Jurkat, Clone E6-1 (cell line): ENCODE measurements around the gene CACFD1.
A peak's percentile ranks its signal among the peaks of the same experiment; 100 is the strongest.

Source experiments
- DNase-seq: peaks from one replicate; pipeline ENCODE4 v3.0.0-alpha.2; 2011; ENCODE audit warnings: low read depth, low spot score
- H3K4me3 ChIP-seq: 2 replicates; pipeline ENCODE4 v1.5.1; 2011; ENCODE audit warnings: mild to moderate bottlenecking, low read length, control low read depth, moderate library complexity

Gene CACFD1

GRCh38 chr9:133460405-133461175 is 812 bp downstream of the CACFD1 start:
- peak overlapping the region; percentile 65 for H3K4me3 ChIP-seq
- no peak for DNase-seq

GRCh38 chr9:133461975-133462374 is 2.2 kb downstream of the CACFD1 start:
- no peak for DNase-seq
- H3K4me3 ChIP-seq = no peak overlapping the region

DNA sequence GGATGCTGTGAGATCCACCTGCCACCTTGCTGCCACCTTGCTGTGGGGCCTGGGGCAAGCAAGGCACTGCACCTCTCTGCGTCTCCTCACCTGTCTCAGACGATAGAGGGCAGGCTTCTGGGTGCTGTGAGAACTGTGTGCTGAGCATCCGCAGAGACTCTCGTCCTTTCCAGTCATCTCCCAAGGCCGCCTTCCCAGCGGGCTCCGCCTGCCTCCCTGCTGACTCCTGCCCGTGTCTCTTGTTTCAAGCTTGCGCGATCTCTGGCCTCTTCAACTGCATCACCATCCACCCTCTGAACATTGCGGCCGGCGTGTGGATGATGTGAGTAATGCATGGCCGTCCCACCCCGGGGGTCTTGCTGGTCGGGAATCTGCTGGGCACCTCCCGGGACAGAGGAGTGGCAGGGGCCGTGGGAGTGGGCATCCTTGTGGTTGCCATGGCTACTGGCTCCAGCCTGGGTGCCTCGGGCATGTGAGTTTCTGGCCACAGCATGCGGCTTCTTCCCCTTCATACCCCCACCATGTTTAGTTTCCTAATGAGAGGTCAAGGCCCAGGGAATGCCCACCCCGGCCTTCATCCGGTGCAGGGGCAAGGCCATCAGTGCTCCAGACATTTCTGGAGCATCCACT is 3.6 kb downstream of the CACFD1 start:
- no peak for DNase-seq
- H3K4me3 ChIP-seq = no peak overlapping the region

DNA sequence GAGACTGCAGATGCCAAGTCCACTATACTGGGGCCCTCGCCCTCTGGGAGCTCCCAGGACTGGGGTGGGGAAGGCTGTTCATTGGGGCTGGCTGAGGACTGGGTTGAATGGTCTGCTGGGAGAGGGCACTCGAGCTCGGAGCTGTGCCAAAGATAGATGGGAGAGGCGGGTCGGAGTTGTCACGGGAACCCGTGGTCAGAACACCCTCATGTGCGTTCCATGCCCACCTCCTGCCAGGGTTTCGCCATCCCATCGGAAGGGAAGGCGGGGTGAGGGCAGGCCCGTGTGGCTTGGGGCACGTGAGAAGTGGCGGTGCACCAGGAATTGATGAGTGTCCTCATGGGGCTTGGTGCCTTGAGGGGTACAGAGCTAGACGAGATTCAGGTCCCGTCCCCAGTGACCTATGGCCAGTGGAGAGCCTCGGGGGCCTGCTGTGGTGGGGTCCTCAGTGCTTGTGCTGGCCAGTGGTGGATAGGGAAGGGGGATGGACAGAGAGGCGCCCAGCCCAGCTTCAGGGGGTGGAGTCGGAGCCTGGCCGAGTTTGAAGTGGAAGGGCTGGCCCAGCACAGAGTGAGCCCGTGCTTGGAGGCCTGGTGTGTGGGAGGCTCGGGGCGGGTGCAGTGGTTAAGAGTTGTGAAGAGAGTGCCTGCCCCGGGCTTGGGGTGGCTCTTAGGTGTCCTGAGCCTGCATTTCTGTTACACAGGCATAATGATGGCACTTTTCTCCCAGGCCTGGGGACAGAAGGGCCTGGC is 4.3 kb downstream of the CACFD1 start:
- H3K4me3 ChIP-seq = no peak overlapping the region
- no peak for DNase-seq

DNA sequence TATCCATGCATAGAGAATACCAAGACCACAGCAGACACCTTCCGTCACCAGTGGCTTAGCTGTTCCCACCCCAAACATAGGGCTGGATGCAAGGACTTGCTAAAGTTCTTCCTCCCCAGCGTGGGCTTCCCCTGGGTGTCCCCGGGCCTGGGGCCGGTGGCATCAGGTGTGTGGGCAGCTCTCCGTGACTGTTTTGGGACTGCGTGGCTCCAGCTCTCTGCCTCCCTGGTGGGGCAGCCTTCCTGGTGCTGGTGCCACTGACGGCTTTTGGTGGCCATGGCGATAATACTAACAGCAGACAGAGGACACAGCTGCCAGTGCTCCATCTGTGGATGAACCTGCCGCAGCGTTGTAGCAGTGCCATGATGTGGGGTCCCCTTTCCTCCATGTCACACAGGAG is 4.9 kb downstream of the CACFD1 start:
- no peak overlapping the region for H3K4me3 ChIP-seq
- no peak for DNase-seq

DNA sequence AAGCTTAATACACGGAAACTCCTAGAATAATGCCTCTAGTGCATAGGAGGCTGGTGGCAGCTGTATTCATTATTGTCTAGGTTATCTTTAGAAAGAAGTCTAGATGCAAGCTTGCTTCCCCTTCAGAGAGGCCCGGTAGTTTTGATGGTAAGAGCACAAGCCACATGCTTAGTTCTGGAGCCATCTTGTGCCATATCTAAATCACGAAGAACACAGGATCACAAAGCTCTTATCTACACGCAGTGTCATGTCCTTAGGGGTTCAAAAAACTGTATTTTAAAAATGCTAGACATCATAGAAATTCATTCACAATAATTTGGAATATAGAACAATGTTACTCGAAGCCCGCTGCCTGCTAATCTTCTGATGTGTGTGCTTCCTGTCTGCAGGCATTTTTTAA is 6.2 kb downstream of the CACFD1 start:
- DNase-seq = no peak
- H3K4me3 ChIP-seq = no peak overlapping the region

DNA sequence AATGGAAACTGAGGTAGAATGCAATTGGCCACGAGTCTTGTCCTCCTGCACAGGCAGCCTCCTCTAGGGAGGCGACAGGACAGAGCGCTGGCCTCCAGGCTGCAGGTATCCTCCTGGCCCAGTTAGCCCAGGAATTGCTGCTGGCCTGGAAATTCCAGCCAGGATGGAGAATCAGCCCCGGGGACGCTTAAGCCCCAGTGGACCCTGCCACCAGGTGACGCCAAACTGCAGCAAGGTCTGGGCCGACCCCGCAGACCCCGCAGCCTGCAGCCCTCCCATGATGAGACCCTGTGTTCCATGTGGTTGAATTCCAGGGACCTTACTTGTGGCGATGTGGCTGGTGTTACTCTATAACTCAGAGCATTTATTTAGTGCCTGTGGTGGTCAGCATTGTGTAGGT is 7.3 kb downstream of the CACFD1 start:
- DNase-seq = no peak
- no peak overlapping the region for H3K4me3 ChIP-seq

GRCh38 chr9:133468374-133468773 is 8.6 kb downstream of the CACFD1 start:
- H3K4me3 ChIP-seq = no peak overlapping the region
- no peak for DNase-seq

DNA sequence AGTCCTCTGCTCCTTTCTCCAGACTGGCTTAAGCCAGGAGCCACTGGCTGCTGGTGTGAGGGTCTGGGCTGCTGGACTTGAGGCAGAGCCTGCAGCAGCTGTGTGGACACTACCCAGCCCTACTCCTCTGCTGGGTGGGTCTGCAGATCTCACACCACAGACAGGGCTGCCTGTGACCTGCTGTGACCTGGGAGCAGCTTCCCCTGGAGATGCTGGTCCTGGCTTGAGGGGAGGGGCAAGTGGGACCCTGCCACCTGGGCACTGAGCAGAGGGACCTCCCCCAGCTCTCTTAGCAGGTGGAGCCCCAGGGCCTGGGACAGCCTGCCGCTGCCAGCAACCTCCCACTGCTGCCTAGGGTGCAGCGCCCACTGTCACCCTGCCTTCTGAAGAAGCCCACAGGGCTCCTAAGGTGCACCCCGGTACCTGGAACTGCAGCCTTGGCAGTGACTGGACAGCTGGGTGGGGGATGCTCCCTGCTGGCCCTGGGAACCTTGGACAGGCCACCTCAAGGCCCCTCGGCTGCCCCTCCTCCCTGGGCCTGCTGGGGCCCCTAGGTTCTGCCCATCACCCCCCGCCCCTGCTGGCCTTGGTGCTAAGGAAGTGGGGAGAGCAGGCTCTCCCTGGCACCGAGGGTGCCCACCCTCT is 9.1 kb downstream of the CACFD1 start:
- no peak overlapping the region for H3K4me3 ChIP-seq
- DNase-seq = no peak

GRCh38 chr9:133470427-133470924 is 10.7 kb downstream of the CACFD1 start:
- DNase-seq = no peak

DNA sequence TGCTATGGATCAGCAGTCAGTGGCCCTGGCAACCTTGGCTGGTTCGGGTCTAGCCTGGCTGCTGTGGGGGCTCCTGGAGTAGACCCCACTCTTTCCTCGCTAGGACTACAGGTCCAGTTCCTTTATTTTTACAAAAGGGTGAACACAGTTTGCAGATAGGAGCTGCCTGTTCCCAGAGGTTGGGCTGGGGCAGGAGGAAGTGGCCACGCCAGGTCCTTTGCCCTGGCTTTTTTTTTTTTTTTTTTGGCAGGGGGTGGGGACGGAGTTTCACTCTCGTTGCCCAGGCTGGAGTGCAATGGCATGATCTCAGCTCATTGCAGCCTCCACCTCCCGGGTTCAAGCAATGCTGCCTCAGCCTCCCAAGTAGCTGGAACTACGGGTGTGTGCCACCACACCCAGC is 11.2 kb downstream of the CACFD1 start:
- no peak for DNase-seq
- H3K4me3 ChIP-seq = no peak overlapping the region

More at GRCh38 chr9:133470427-133470924, 10.7 kb downstream of the CACFD1 start:
- H3K4me3 ChIP-seq = no peak overlapping the region

DNA sequence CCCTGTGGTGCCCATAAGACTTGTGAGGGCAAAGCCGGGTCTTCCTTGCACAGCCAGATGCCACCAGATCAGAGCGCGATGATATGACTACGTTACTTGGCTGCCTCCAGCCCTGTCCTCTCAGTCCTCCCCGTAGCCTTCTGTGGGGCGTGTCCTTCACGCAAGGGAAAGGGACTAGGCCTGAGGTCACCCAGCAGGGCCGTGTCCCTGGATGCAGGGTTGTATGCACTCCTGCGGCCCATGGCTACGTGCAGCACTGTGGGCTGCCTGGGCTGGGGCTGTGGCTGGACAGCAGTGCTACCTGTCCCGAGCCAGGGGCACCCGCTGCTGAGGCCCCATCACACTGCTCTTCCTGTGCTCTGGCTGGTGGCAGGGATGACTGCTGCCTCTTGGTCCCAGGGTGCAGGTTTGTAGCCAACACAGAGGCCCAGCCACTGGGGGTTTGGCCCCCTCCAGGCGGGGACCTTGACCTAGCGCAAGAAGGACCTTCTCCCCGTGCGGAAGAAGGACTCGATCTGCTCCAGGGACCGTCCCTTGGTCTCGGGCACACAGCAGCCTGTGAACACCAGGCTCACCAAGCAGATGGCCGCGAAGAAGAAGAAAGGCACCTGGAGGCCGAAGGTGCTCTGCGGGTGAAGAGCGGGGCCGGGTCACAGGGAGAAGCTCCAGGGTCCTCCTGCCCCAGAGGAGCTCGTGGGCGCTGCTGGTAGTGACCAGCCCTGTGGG is 11.9 kb downstream of the CACFD1 start:
- DNase-seq = no peak
- no peak overlapping the region for H3K4me3 ChIP-seq

DNA sequence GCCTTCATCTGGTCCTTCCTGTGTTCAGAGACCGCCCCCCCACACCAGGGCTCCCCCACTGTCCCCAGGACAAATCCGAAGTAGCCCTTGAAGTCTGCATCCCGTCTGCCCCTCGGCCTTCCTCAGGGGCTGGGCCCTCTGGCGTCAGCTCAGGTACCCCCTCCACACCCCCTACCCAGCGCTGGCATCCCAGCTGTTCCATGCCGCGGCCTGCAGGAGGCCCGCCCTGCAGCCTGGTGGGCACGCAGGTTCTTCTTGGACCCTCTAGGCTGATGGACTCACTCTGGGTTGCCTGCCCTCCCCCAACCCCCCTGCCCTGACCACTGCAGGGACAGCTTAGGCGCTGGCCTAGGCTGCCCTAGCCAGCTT is 12.5 kb downstream of the CACFD1 start:
- H3K4me3 ChIP-seq = no peak overlapping the region
- DNase-seq = no peak

- DNase-seq = no peak
- no peak overlapping the region for H3K4me3 ChIP-seq
Measured at GRCh38 chr9:133472753-133473378, 13.1 kb downstream of the CACFD1 start.

- H3K4me3 ChIP-seq = no peak overlapping the region
- DNase-seq = no peak
Measured at GRCh38 chr9:133473743-133474142, 14.0 kb downstream of the CACFD1 start.

GRCh38 chr9:133474215-133474614 is 14.4 kb downstream of the CACFD1 start:
- DNase-seq = peak; percentile 94
- no peak overlapping the region for H3K4me3 ChIP-seq

- no peak for DNase-seq
- no peak overlapping the region for H3K4me3 ChIP-seq
Measured at GRCh38 chr9:133474853-133475252, 15.1 kb downstream of the CACFD1 start.

DNA sequence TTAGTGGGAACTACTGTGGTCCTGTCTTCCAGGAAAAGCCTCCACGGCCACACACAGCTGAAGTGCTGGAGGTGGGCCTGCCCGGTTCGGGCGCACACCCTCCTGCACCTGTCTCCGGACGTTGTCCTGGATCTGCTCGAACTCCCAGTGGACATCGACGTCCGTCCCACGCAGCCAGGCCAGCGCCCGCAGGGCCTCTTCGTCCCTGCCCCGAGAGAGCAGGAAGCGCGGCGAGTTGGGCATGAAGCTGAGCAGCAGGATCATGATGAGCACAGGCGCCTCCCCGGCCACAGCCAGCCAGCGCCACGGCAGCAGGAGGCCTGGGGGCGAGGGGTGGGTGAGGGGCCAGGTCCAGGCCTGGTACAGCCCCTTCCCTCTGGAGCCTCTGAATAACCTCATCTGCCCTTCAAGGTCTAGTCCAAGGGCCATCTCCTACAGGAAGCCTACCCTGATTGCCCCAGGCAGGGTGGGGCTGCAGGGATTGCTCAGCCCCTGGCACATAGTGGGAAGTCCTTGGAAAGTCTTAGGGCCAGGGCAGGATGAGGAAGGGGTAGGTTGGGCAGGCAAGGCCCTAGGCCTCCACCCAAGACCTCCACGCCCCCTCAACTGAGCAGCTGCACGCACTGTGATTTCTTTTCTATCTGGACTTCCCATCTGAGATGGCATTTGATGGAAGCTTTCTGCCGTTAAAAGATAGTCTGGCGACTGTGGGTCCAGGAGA is 15.7 kb downstream of the CACFD1 start:
- H3K4me3 ChIP-seq = no peak overlapping the region
- no peak for DNase-seq
